ENCODE measurements around the gene ACKR2. TPM values are rescaled to one million over a fixed set of nuclear protein-coding genes. Genes with fewer than 3 reads are reported as not detected.

The ACKR2 gene
- polyA plus RNA-seq, 1 donor from 2014 or later: not detected

DNA sequence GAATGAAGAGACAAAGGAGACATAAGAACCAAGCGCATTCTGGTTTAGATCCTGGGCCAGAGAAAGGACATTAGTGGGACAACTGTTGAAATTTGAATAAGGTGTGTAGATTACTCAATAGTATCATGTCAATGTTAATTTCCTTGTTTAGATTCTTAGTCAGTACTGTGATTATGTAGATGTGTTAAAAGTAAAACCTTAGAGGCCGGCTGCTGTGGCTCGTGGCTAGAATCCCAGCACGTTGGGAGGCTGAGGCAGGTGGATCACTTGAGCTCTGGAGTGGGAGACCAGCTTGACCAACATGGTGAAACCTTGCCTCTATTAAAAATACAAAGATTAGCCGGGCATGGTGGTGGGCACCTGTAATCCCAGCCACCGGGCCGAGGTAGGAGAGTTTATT, 39.8 kb downstream of the ACKR2 start:
- Histone ChIP-seq H2AFZ (ENCODE audit: low read depth, low read length) (no peak overlapping the region), H3K27ac (ENCODE audit: low read length) (no peak overlapping the region), H3K9ac (ENCODE audit: low read length) (no peak overlapping the region), H3F3A (ENCODE audit: insufficient read depth, low read length, poor library complexity, severe bottlenecking) (no peaks in the 10 kb centered on the region), H3K9me2 (ENCODE audit: insufficient read depth, low read length) (no peaks in the 10 kb centered on the region), H3K79me2 (replicated peaks; ENCODE audit: insufficient read depth, low read length) (no peaks in the 10 kb centered on the region), H3K4me2 (ENCODE audit: low read length) (no peak overlapping the region), H3K36me3 (ENCODE audit: insufficient read depth, low read length) (no peaks in the 10 kb centered on the region), H4K20me1 (ENCODE audit: insufficient read depth) (no peaks in the 10 kb centered on the region), H3K27me3 (ENCODE audit: insufficient read depth, low read depth, low read length) (no peaks in the 10 kb centered on the region), H3K9me3 (ENCODE audit: low read length) (no peaks in the 10 kb centered on the region), H3K4me3 (ENCODE audit: low read length) (no peak overlapping the region)
- TF ChIP-seq RAD21 (conservative IDR thresholded peaks at IDR 0.05): no peak
- TF ChIP-seq POLR2AphosphoS5 (IDR thresholded peaks at IDR 0.05): no peak
- no peak for TF ChIP-seq REST (IDR thresholded peaks at IDR 0.05; ENCODE audit: borderline replicate concordance)
- TF ChIP-seq EZH2 (IDR thresholded peaks at IDR 0.05; ENCODE audit: borderline replicate concordance, insufficient read depth, low read length, poor library complexity, severe bottlenecking): no peak
- no peak for TF ChIP-seq TAF1 (IDR thresholded peaks at IDR 0.05; ENCODE audit: low read depth)
- TF ChIP-seq CTCF (IDR thresholded peaks at IDR 0.05; ENCODE audit: poor library complexity, severe bottlenecking): no peak
- no peak for TF ChIP-seq EP300 (conservative IDR thresholded peaks at IDR 0.05; ENCODE audit: poor library complexity, severe bottlenecking)
- TF ChIP-seq MXI1 (conservative IDR thresholded peaks at IDR 0.05; ENCODE audit: poor library complexity, severe bottlenecking): no peak
- no peak for TF ChIP-seq SMC3 (conservative IDR thresholded peaks at IDR 0.05; ENCODE audit: poor library complexity)

- no peak overlapping the region for H2AFZ ChIP-seq (ENCODE audit: low read depth, low read length)
- H3K79me2 ChIP-seq (replicated peaks; ENCODE audit: insufficient read depth, low read length): no peaks in the 10 kb centered on the region
- no peaks in the 10 kb centered on the region for H3K9me2 ChIP-seq (ENCODE audit: insufficient read depth, low read length)
- no peak overlapping the region for H3K27ac ChIP-seq (ENCODE audit: low read length)
- no peak overlapping the region for H3K4me2 ChIP-seq (ENCODE audit: low read length)
- no peak overlapping the region for H3K4me3 ChIP-seq (ENCODE audit: low read length)
- no peaks in the 10 kb centered on the region for H3F3A ChIP-seq (ENCODE audit: insufficient read depth, low read length, poor library complexity, severe bottlenecking)
- no peaks in the 10 kb centered on the region for H3K36me3 ChIP-seq (ENCODE audit: insufficient read depth, low read length)
- H3K9ac ChIP-seq (ENCODE audit: low read length): no peak overlapping the region
- no peaks in the 10 kb centered on the region for H3K9me3 ChIP-seq (ENCODE audit: low read length)
- no peak for TF ChIP-seq POLR2AphosphoS5 (IDR thresholded peaks at IDR 0.05)
- TF ChIP-seq SMC3 (conservative IDR thresholded peaks at IDR 0.05; ENCODE audit: poor library complexity): no peak
- TF ChIP-seq EZH2 (IDR thresholded peaks at IDR 0.05; ENCODE audit: borderline replicate concordance, insufficient read depth, low read length, poor library complexity, severe bottlenecking): no peak
- no peak for TF ChIP-seq MXI1 (conservative IDR thresholded peaks at IDR 0.05; ENCODE audit: poor library complexity, severe bottlenecking)
- no peak for TF ChIP-seq TAF1 (IDR thresholded peaks at IDR 0.05; ENCODE audit: low read depth)
- no peak for TF ChIP-seq CTCF (IDR thresholded peaks at IDR 0.05; ENCODE audit: poor library complexity, severe bottlenecking)
- no peak for TF ChIP-seq RAD21 (conservative IDR thresholded peaks at IDR 0.05)
- TF ChIP-seq EP300 (conservative IDR thresholded peaks at IDR 0.05; ENCODE audit: poor library complexity, severe bottlenecking): no peak
- TF ChIP-seq REST (IDR thresholded peaks at IDR 0.05; ENCODE audit: borderline replicate concordance): no peak
- no peaks in the 10 kb centered on the region for H4K20me1 ChIP-seq (ENCODE audit: insufficient read depth)
- H3K27me3 ChIP-seq (ENCODE audit: insufficient read depth, low read depth, low read length): no peaks in the 10 kb centered on the region
These were observed 41.0 kb downstream of the ACKR2 start for GRCh38 chr3:42850263-42850662.

All from neural cell (in vitro differentiated cells).